ENCODE measurements around the gene RNASE13.

RNASE13 gene

DNA sequence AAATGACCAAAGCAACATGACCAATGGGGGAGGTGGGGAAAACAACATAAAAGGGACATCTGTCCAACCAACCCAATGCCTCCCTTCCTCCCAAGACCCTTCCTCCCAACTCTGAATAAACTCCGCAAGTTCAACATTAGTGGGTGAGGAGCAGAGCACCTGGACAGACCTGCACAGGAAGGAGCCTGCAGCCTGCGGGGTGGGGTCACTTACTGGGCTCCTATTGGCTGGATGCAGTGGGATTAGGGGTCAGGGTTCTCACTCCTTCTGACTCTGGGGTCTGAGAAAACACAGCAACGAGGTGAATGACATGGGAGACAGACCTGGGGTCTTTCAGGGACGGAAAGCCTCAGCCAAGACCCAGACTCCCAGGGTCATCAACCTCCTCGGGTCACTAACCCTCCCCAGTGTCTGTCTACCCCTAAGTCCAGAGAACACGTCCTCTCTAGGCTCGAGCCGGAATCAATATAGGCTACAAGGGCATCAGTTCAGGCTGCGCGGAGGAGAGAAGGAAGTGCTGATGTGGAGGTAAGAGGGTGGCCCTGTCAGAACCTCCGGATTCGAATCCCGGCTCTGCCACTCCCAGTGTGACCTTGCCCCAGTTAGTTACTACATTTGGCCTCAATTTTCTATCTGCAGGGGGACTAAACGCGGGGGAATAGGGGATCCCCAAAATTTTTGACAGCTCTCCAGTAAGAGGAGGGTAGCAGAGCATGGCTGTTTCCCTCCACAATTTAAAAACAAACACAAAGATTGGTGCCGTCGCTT, 10.6 kb downstream of the RNASE13 start:
- peak overlapping the region in 1 of 2 donors; percentile 69 for H3K4me3 ChIP-seq (replicated peaks in 1 of 2; ENCODE audit: low read depth in 2 of 2, low read length in 2 of 2)
- TF ChIP-seq, protein P1, sequence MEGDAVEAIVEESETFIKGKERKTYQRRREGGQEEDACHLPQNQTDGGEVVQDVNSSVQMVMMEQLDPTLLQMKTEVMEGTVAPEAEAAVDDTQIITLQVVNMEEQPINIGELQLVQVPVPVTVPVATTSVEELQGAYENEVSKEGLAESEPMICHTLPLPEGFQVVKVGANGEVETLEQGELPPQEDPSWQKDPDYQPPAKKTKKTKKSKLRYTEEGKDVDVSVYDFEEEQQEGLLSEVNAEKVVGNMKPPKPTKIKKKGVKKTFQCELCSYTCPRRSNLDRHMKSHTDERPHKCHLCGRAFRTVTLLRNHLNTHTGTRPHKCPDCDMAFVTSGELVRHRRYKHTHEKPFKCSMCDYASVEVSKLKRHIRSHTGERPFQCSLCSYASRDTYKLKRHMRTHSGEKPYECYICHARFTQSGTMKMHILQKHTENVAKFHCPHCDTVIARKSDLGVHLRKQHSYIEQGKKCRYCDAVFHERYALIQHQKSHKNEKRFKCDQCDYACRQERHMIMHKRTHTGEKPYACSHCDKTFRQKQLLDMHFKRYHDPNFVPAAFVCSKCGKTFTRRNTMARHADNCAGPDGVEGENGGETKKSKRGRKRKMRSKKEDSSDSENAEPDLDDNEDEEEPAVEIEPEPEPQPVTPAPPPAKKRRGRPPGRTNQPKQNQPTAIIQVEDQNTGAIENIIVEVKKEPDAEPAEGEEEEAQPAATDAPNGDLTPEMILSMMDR (IDR thresholded peaks at IDR 0.05; ENCODE audit: low read depth, low read length), result no peak
- no peak for DNase-seq (ENCODE audit: low read depth in 2 of 2)

DNA sequence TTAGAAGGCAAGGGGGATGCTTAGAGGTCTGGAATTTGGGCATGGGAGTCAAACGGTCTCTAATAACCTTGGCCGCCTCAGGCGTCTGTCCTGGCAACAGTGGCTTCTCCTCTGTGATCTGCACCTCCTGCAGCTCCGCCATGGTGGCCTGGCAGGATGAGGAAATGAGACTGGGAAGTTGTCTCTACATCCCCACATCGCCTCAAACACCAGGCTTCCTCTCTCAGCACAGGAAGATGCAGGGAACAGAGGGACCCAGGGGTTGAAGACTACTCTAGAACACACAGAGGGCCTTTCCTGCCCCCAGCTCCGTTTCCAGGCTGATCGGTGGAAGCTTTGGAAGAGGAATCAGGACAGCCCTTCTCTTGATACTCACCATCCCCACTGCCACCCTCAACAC, 11.4 kb downstream of the RNASE13 start:
- TF ChIP-seq, protein P1 (IDR thresholded peaks at IDR 0.05; ENCODE audit: low read depth, low read length), result no peak
- no peak overlapping the region for H3K4me3 ChIP-seq (replicated peaks in 1 of 2; ENCODE audit: low read depth in 2 of 2, low read length in 2 of 2)

DNA sequence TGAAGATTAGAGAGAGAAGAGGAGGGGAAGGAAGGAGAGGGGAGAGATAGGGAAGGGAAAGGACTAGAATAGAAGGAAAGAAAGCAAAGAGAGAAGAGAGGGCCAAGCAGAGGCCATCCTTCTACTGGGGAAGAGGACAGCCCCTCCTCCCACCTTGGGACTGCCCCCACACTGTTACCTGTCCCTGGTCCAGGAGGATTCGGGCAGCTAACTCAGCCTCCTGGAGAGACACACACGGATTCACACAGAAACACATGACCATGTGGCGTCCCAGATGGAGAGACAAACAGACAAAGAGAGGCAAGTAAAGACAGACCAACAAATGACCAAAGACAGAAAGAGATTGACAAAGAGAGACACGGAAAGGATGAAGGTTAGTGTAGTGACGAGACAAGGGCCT, 11.9 kb downstream of the RNASE13 start:
- DNase-seq (ENCODE audit: low read depth in 2 of 2), result no peak
- H3K4me3 ChIP-seq (replicated peaks in 1 of 2; ENCODE audit: low read depth in 2 of 2, low read length in 2 of 2), result no peak overlapping the region
- TF ChIP-seq, protein P1 (IDR thresholded peaks at IDR 0.05; ENCODE audit: low read depth, low read length), result no peak

More for the DNA sequence above, 11.4 kb downstream of the RNASE13 start:
- DNase-seq (ENCODE audit: low read depth in 2 of 2), result no peak

DNA sequence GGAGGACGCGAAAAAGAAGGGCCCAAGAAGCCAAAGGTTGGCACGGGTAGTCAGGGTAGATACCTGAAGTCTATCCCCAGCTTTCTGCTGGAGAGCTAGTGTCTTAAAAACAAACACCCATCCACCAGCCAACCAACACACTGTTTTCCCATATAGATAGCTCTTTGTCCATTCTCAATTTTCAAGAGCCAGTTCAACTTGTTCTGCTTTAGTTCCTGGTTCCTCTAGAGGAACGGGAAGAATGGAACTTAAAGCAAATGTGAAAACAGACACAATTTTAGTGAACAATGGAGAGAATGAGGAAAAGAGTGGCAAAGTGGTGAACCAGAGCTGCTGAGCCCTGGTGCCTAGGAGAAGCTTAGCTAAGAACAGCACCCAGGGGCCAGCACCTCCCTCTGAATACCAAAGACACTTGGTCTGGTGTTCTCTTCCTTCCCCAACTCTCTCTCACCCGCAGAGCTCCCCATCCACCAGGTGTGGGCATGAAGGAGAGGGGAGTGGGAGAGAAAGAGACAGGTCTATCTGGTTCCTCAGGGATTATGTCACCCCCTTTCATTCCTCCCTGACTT, 13.5 kb downstream of the RNASE13 start:
- DNase-seq (ENCODE audit: low read depth in 2 of 2), result no peak
- no peak overlapping the region for H3K4me3 ChIP-seq (replicated peaks in 1 of 2; ENCODE audit: low read depth in 2 of 2, low read length in 2 of 2)
- TF ChIP-seq, protein P1 (IDR thresholded peaks at IDR 0.05; ENCODE audit: low read depth, low read length), result no peak

DNA sequence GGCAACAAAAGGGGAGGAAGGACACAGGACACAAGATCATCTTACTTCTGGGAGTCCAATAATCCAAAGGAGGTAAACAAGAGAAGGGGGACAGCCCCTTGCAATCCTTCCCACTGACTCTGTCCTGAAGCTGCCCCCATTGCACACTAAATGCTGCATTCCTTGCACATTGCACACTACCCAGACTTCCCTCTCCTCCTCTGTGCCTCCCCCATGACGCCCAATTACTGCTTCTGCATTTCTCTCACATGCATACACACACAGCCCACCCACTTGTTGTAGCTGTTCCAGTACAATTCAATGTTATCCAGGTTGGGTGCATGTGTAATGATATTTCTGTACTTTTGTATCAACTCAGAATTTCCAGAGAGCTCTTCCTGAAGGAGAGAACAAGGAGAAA, 15.2 kb downstream of the RNASE13 start:
- H3K4me3 ChIP-seq (replicated peaks in 1 of 2; ENCODE audit: low read depth in 2 of 2, low read length in 2 of 2), result no peak overlapping the region
- DNase-seq (ENCODE audit: low read depth in 2 of 2), result no peak
- TF ChIP-seq, protein P1 (IDR thresholded peaks at IDR 0.05; ENCODE audit: low read depth, low read length), result no peak

DNA sequence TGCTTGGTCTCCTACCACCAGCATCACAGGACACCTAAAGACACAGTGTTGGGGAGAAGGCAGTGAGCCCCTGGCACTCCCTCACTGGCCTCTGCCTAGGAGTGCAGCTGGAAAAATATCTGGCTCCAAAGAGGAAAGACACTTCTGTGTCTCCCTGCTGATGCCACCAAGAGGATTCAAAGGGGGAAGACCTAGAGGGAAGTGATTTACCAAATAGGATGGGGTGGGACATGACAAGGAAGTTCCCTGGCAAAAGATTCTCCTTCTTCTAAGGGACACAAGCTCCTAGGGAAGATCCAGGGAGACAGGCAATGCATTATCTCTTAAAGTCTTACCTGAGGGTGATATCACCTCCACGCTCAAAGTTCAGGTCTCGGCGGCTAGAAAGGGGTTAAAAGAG, 15.8 kb downstream of the RNASE13 start:
- TF ChIP-seq, protein P1 (IDR thresholded peaks at IDR 0.05; ENCODE audit: low read depth, low read length), result no peak
- DNase-seq (ENCODE audit: low read depth in 2 of 2), result no peak
- no peak overlapping the region for H3K4me3 ChIP-seq (replicated peaks in 1 of 2; ENCODE audit: low read depth in 2 of 2, low read length in 2 of 2)
